Uterus (tissue), 4 donors: ENCODE data around the gene OTOGL. TPM values are rescaled to one million over a fixed set of nuclear protein-coding genes. Genes with fewer than 3 reads are reported as not detected.

ENCODE experiments used
- DNase-seq, 2 donors: peaks; one replicate each; pipeline ENCODE4 v3.0.0-alpha.2; 2019 to 2020
- H3K27ac ChIP-seq, 2 donors: fragments of 200-600 bp; sonication (generic); 1 replicate in 1 of 2; 2 replicates in 1 of 2; pipeline ENCODE4 v1.5.1; 2016 to 2018
- H3K27me3 ChIP-seq, 2 donors: fragments of 200-600 bp; sonication (generic); one replicate each; pipeline ENCODE4 v1.5.1; 2018 to 2019; ENCODE audit warnings: control low read depth in 1 of 2
- H3K36me3 ChIP-seq, 2 donors: fragments of 200-600 bp; sonication (generic); one replicate each; pipeline ENCODE4 v1.5.1; 2019; ENCODE audit warnings: control low read depth in 1 of 2
- H3K4me1 ChIP-seq, 2 donors: fragments of 200-600 bp; sonication (generic); one replicate each; pipeline ENCODE4 v1.5.1; 2018 to 2019; ENCODE audit warnings: control low read depth in 1 of 2
- H3K4me3 ChIP-seq, 2 donors: fragments of 200-600 bp; sonication (generic); 1 replicate in 1 of 2; 2 replicates in 1 of 2; pipeline ENCODE4 v1.5.1; 2018 to 2019; ENCODE audit warnings: mild to moderate bottlenecking in 1 of 2
- H3K9me3 ChIP-seq, 2 donors: fragments of 200-600 bp; sonication (generic); one replicate each; pipeline ENCODE4 v1.5.1; 2019; ENCODE audit warnings: control low read depth in 1 of 2
- POLR2A ChIP-seq, 2 donors: fragments of 450-650 bp; IDR thresholded peaks; one replicate each; pipeline ENCODE4 v1.6.1; 2016; ENCODE audit warnings: antibody characterized with exemption in 2 of 2, mild to moderate bottlenecking in 1 of 2, moderate library complexity in 1 of 2
- intact Hi-C: fragments of 100-400 bp; cut with DNase I; formaldehyde crosslinking; loops from one replicate; pipeline ENCODE4 v1.15.1; 2023; ENCODE audit warnings: low total_unique reads
- total RNA-seq, 4 donors: library from RNA; depleted of rRNA in 3 of 4; stranded (reverse); fragments of >200 nt in 3 of 4; gene quantifications; one replicate each; pipeline versions ENCODE4 v1.1.0 to v1.2.4, GENCODE V29; 2014 to 2023
- TF ChIP-seq, protein P1 (sequence below), 4 experiments: fragments of 200-600 bp in 2 of 4; fragments of 450-650 bp in 2 of 4; sonication (generic) in 2 of 4; IDR thresholded peaks; one replicate each; pipeline ENCODE4 v1.5.1; 2016 to 2019; ENCODE audit warnings: antibody characterized with exemption in 4 of 4, mild to moderate bottlenecking in 2 of 4, moderate library complexity in 1 of 4
- donor health status: DM: yes; HTN: yes; CAD: no.

The OTOGL gene
- total RNA-seq, 4 donors from 2014 or later = 0.26 to 1.8 (median 1.2) TPM

DNA sequence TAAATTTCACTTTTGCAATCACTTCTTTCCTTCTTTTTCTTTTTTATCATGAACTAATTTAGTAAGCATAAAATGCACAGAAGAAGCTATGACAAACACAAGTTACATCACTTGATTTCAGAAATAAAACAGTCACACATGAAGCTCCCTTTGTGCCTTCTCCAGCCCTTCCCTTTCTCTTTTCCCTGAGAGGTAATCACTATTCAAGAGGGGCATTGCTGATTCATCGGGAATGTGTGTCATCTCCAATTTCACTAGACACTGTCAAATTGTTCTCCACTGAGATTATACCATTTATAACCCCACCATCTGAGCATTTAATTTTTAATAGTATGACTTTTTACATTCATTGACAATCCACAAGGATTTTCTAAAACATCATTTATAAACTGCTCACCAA, 253.1 kb downstream of the OTOGL start:
- Histone ChIP-seq H3K4me1 (no peaks in the 10 kb centered on the region), H3K27me3 (no peaks in the 10 kb centered on the region), H3K4me3 (no peak overlapping the region), H3K36me3 (no peaks in the 10 kb centered on the region), H3K27ac (no peak overlapping the region), H3K9me3 (no peaks in the 10 kb centered on the region)
- intact Hi-C loops = no loop called here
- TF ChIP-seq POLR2A (IDR thresholded peaks at IDR 0.05) = no peak
- TF ChIP-seq, protein P1, sequence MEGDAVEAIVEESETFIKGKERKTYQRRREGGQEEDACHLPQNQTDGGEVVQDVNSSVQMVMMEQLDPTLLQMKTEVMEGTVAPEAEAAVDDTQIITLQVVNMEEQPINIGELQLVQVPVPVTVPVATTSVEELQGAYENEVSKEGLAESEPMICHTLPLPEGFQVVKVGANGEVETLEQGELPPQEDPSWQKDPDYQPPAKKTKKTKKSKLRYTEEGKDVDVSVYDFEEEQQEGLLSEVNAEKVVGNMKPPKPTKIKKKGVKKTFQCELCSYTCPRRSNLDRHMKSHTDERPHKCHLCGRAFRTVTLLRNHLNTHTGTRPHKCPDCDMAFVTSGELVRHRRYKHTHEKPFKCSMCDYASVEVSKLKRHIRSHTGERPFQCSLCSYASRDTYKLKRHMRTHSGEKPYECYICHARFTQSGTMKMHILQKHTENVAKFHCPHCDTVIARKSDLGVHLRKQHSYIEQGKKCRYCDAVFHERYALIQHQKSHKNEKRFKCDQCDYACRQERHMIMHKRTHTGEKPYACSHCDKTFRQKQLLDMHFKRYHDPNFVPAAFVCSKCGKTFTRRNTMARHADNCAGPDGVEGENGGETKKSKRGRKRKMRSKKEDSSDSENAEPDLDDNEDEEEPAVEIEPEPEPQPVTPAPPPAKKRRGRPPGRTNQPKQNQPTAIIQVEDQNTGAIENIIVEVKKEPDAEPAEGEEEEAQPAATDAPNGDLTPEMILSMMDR (IDR thresholded peaks at IDR 0.05) = no peak
- no peak for DNase-seq

DNA sequence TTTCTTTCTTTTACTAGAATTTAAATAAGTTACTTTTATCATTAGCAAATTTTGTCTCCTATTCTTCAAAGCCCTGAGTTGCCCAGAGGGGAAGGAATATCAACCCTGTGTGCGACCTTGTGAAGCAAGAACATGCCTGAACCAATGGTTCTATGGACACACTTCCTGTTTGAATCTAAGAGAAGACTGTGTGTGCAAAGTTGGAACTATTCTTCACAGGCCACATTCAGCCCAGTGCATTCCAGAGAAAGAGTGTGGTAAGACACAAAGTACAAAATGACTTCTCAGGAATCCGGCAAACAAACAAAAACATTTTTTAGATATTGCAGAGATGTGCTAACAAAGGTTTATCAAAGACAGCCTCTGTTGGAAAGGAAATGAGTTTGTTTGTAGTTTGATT, 253.9 kb downstream of the OTOGL start:
- intact Hi-C loops = no loop called here
- TF ChIP-seq POLR2A (IDR thresholded peaks at IDR 0.05) = no peak
- TF ChIP-seq, protein P1 (IDR thresholded peaks at IDR 0.05) = no peak
- H3K27ac ChIP-seq = no peak overlapping the region

DNA sequence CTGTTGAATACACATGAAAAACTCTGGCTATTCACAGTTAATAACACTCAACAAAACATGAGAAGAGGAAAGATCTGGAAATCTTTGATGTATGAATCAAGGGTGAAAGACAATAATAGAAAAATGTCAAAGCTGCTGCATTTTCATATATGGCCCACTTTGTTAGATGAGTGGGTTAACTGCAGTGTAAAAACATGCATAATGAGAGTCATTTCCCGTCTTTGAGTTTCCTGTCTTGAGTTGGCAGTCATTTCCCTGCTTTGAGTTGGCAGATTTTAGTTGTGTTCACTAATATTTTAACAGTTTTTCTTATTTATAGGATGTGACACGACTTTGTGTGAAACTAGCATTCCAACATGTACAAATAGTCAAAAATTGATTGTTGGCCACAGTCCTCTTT, 256.8 kb downstream of the OTOGL start:
- Histone ChIP-seq H3K27ac (no peak overlapping the region), H3K4me1 (no peaks in the 10 kb centered on the region), H3K36me3 (no peaks in the 10 kb centered on the region), H3K4me3 (no peak overlapping the region), H3K9me3 (no peaks in the 10 kb centered on the region), H3K27me3 (no peaks in the 10 kb centered on the region)
- no peak for TF ChIP-seq POLR2A (IDR thresholded peaks at IDR 0.05)
- TF ChIP-seq, protein P1 (IDR thresholded peaks at IDR 0.05) = no peak
- intact Hi-C loops = no loop called here
- DNase-seq = no peak

More for the DNA sequence above, 253.9 kb downstream of the OTOGL start:
- no peak for DNase-seq
- Histone ChIP-seq H3K4me1 (no peaks in the 10 kb centered on the region), H3K4me3 (no peak overlapping the region), H3K9me3 (no peaks in the 10 kb centered on the region), H3K27me3 (no peaks in the 10 kb centered on the region), H3K36me3 (no peaks in the 10 kb centered on the region)

DNA sequence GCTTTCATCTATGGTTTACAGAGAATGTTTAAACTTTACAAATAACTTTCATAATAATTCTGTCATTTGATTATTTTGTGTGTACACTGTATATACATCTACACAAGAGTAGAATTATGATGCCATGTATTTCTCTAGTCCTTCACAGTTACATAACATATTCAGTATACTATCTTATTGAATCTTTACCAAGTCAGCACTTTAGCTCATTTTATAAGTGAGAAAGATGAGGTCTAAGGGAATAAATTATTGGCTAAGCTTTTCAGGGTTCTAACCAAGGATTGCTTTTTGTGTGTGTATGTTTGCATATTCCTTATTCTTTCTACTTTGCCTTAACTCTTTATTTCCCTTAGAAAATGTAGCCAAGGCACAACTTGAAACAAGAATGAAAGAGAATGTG, 260.4 kb downstream of the OTOGL start:
- TF ChIP-seq POLR2A (IDR thresholded peaks at IDR 0.05) = no peak
- TF ChIP-seq, protein P1 (IDR thresholded peaks at IDR 0.05) = no peak
- no peaks in the 10 kb centered on the region for H3K27me3 ChIP-seq
- intact Hi-C loops = no loop called here
- no peak overlapping the region for H3K4me3 ChIP-seq
- no peak overlapping the region for H3K27ac ChIP-seq
- no peaks in the 10 kb centered on the region for H3K4me1 ChIP-seq
- no peak for DNase-seq
- no peaks in the 10 kb centered on the region for H3K36me3 ChIP-seq
- H3K9me3 ChIP-seq = no peaks in the 10 kb centered on the region

DNA sequence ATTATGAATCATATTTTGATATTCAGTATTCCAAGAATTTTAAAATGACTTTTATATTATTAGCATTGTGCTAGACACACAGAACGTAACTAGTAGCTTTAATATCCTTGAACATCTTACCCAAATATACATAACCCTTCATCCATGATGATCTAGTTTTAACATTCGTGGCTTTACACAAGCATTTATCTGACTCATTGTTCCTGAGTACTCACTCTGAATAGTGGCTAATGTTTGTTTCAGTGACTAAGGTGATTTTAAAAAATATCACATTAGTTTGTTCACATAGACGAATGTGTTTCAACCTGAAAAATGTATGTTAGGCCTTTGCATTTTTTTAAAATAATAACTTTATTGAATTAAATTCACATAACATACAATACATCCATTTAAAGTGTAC, 264.7 kb downstream of the OTOGL start:
- DNase-seq = no peak
- Histone ChIP-seq H3K4me1 (no peaks in the 10 kb centered on the region), H3K36me3 (no peaks in the 10 kb centered on the region), H3K9me3 (no peaks in the 10 kb centered on the region), H3K4me3 (no peak overlapping the region), H3K27ac (no peak overlapping the region), H3K27me3 (no peaks in the 10 kb centered on the region)
- intact Hi-C loops = no loop called here
- TF ChIP-seq POLR2A (IDR thresholded peaks at IDR 0.05) = no peak
- TF ChIP-seq, protein P1 (IDR thresholded peaks at IDR 0.05) = no peak
